ENCODE data around the gene FIP1L1. TPM values are rescaled to one million over a fixed set of nuclear protein-coding genes. Genes with fewer than 3 reads are reported as not detected.

FIP1L1 gene
- total and polyA plus RNA-seq, 2 of the 4 experiments (the other 2 are of a cell fraction): 31.1 to 37.5 TPM

- H2AK9ac ChIP-seq (replicated peaks; ENCODE audit: low read depth, low read length, poor library complexity): no peak overlapping the region
- H3K79me1 ChIP-seq (ENCODE audit: low read depth in 1 of 2, low read length in 2 of 2): no peaks in the 10 kb centered on the region
- H3K56ac ChIP-seq (ENCODE audit: extremely low read depth, insufficient read depth, low read length): no peak overlapping the region
- H3K18ac ChIP-seq (ENCODE audit: low read depth, low read length): no peak overlapping the region
- H3K4ac ChIP-seq (ENCODE audit: low read depth, low read length): no peak overlapping the region
- ATAC-seq (ENCODE audit: low read depth) (no peak), DNase-seq (no peak)
- no peak overlapping the region for H2BK5ac ChIP-seq (ENCODE audit: low read depth, low read length, poor library complexity, severe bottlenecking)
- dilution Hi-C loops (cut with HindIII; ENCODE audit: low sequenced_read_pairs, unreplicated experiment) (no loop called here), intact Hi-C loops (cut with micrococcal nuclease) (loop anchor here (10.0 kb wide), 1 partner anchor 334 kb away; no protein-coding TSS in a partner anchor), in situ Hi-C loops (cut with MboI; ENCODE audit: low sequenced_read_pairs) (loop anchor here (10.0 kb wide), 2 partner anchors 346 to 996 kb away; no protein-coding TSS in a partner anchor)
- no peaks in the 10 kb centered on the region for H3K36me3 ChIP-seq (ENCODE audit: control insufficient read depth, insufficient read depth, low read length)
- no peak overlapping the region for H3K9ac ChIP-seq (ENCODE audit: low read depth, low read length)
- H3K9me1 ChIP-seq (ENCODE audit: insufficient read depth, low read length): no peaks in the 10 kb centered on the region
- ChIA-PET CTCF (no interaction called here), POLR2A (ENCODE audit: unreplicated experiment) (no interaction called here)
- H3K4me2 ChIP-seq (ENCODE audit: low read depth, low read length): no peak overlapping the region
- H2BK15ac ChIP-seq (ENCODE audit: low read depth, low read length): no peak overlapping the region
- no peak for TF ChIP-seq RCOR1 (IDR thresholded peaks at IDR 0.05; ENCODE audit: insufficient replicate concordance, low read length)
- TF ChIP-seq ELK1 (IDR thresholded peaks at IDR 0.05; ENCODE audit: borderline replicate concordance, low read depth, low read length): no peak
- TF ChIP-seq USF2 (IDR thresholded peaks at IDR 0.05; ENCODE audit: low read depth, low read length): no peak
- TF ChIP-seq RAD21 (IDR thresholded peaks at IDR 0.05; ENCODE audit: low read length): no peak
- no peak overlapping the region for H3K4me3 ChIP-seq (ENCODE audit: insufficient read depth, low read depth, low read length)
- WGBS, 2 experiments (ENCODE audit: extremely low coverage in 2 of 2, insufficient read length in 1 of 2): no CpG with 5 or more reads among the region's 3 CpGs
- H3K4me1 ChIP-seq (ENCODE audit: control insufficient read depth, insufficient read depth, low read length): no peaks in the 10 kb centered on the region
- no peak overlapping the region for H2BK20ac ChIP-seq (ENCODE audit: low read depth, low read length)
- no peak overlapping the region for H3K23ac ChIP-seq (ENCODE audit: low read depth, low read length)
- H4K20me1 ChIP-seq (ENCODE audit: insufficient read depth, low read length): no peaks in the 10 kb centered on the region
- H2AK5ac ChIP-seq (ENCODE audit: low read depth, low read length): no peak overlapping the region
- no peak overlapping the region for H4K8ac ChIP-seq (ENCODE audit: low read depth in 2 of 2, low read length in 2 of 2)
- BruUV-seq (replicated peaks): no TSS peak
- H3K9me3 ChIP-seq (ENCODE audit: control insufficient read depth, insufficient read depth, low read length): no peaks in the 10 kb centered on the region
- no peak overlapping the region for H4K91ac ChIP-seq (ENCODE audit: insufficient read depth, low read depth, low read length)
- no peak overlapping the region for H3K14ac ChIP-seq (replicated peaks; ENCODE audit: low read depth, low read length)
- no peak overlapping the region for H3K27ac ChIP-seq (ENCODE audit: insufficient read depth, low read length)
- H3K27me3 ChIP-seq (ENCODE audit: control insufficient read depth, insufficient read depth, low read length): no peaks in the 10 kb centered on the region
- H2BK120ac ChIP-seq (ENCODE audit: low read depth, low read length): no peak overlapping the region
- H4K5ac ChIP-seq (ENCODE audit: low read depth, low read length): no peak overlapping the region
- H2AFZ ChIP-seq (replicated peaks; ENCODE audit: low read length, poor library complexity): no peak overlapping the region
Measured at GRCh38 chr4:53371049-53371448, 6.4 kb upstream of the FIP1L1 start.
